Thoracic aorta (tissue), 2 donors: ENCODE results near the gene DROSHA. TPM values are rescaled to one million over a fixed set of nuclear protein-coding genes. Genes with fewer than 3 reads are reported as not detected.

Experiments used
- ATAC-seq: fragments of 150-250 bp; one replicate; pipeline ENCODE4 v1.8.0; 2017; ENCODE audit warnings: low read depth; ENCODE audit not compliant: insufficient number of reproducible peaks, low FRiP score
- DNase-seq: peaks from one replicate; pipeline ENCODE4 v3.0.0-alpha.2; 2020; ENCODE audit warnings: low spot score
- H3K27ac ChIP-seq, 2 donors: fragments of 200-600 bp; sonication (generic); 1 replicate in 1 of 2; 2 replicates in 1 of 2; pipeline ENCODE4 v1.5.1; 2016; ENCODE audit warnings: mild to moderate bottlenecking in 2 of 2, moderate library complexity in 2 of 2
- H3K27me3 ChIP-seq: fragments of 200-600 bp; sonication (generic); replicated peaks from 2 replicates; pipeline ENCODE4 v1.6.0; 2016; ENCODE audit warnings: mild to moderate bottlenecking; ENCODE audit not compliant: insufficient read depth
- H3K36me3 ChIP-seq: fragments of 200-600 bp; sonication (generic); one replicate; pipeline ENCODE4 v1.5.1; 2016
- H3K4me1 ChIP-seq, 2 donors: fragments of 200-600 bp; sonication (generic); 1 replicate in 1 of 2; 2 replicates in 1 of 2; pipeline versions ENCODE4 v1.5.1 to v1.6.0; 2016; ENCODE audit warnings: low read depth in 2 of 2, mild to moderate bottlenecking in 1 of 2; ENCODE audit not compliant: control insufficient read depth in 1 of 2
- H3K4me3 ChIP-seq: fragments of 200-600 bp; sonication (generic); 2 replicates; pipeline ENCODE4 v1.5.1; 2016; ENCODE audit warnings: mild to moderate bottlenecking
- H3K9me3 ChIP-seq: fragments of 200-600 bp; sonication (generic); 2 replicates; pipeline ENCODE4 v1.5.1; 2016
- CTCF ChIP-seq: fragments of 200-600 bp; sonication (generic); IDR thresholded peaks from one replicate; pipeline ENCODE4 v1.5.1; 2019; ENCODE audit warnings: antibody characterized with exemption
- total RNA-seq, 2 donors: library from RNA; depleted of rRNA; stranded (reverse); fragments of >200 nt; gene quantifications; one replicate each; pipeline versions ENCODE4 v1.1.0 to v1.2.3, GENCODE V29; 2016

Gene DROSHA
- total RNA-seq, 2 donors from 2014 or later, result 28.8 to 70.7 TPM

GRCh38 chr5:31385774-31386537 lies 145.9 kb downstream of the DROSHA start:
- no peak overlapping the region for H3K4me3 ChIP-seq
- H3K27ac ChIP-seq, result no peak overlapping the region
- H3K9me3 ChIP-seq, result peaks cover 8% of the 10 kb centered on the region
- no peak for TF ChIP-seq CTCF
- ATAC-seq (no peak), DNase-seq (no peak)
- H3K36me3 ChIP-seq, result no peaks in the 10 kb centered on the region
- H3K4me1 ChIP-seq, result no peaks in the 10 kb centered on the region
- no peaks in the 10 kb centered on the region for H3K27me3 ChIP-seq

GRCh38 chr5:31383734-31384133 lies 148.2 kb downstream of the DROSHA start:
- peaks cover 4% of the 10 kb centered on the region for H3K9me3 ChIP-seq
- DNase-seq (no peak), ATAC-seq (no peak)
- H3K4me1 ChIP-seq, result no peaks in the 10 kb centered on the region
- H3K36me3 ChIP-seq, result no peaks in the 10 kb centered on the region
- H3K4me3 ChIP-seq, result no peak overlapping the region
- TF ChIP-seq CTCF, result no peak
- no peaks in the 10 kb centered on the region for H3K27me3 ChIP-seq
- H3K27ac ChIP-seq, result no peak overlapping the region

GRCh38 chr5:31382051-31382878 lies 149.6 kb downstream of the DROSHA start:
- Histone ChIP-seq H3K27me3 (no peaks in the 10 kb centered on the region), H3K27ac (no peak overlapping the region), H3K4me3 (no peak overlapping the region), H3K36me3 (no peaks in the 10 kb centered on the region), H3K4me1 (no peaks in the 10 kb centered on the region), H3K9me3 (no peaks in the 10 kb centered on the region)
- no peak for ATAC-seq
- no peak for DNase-seq
- no peak for TF ChIP-seq CTCF

GRCh38 chr5:31381299-31381698 lies 150.6 kb downstream of the DROSHA start:
- Histone ChIP-seq H3K4me1 (no peaks in the 10 kb centered on the region), H3K27ac (no peak overlapping the region), H3K4me3 (no peak overlapping the region), H3K36me3 (no peaks in the 10 kb centered on the region), H3K27me3 (no peaks in the 10 kb centered on the region), H3K9me3 (no peaks in the 10 kb centered on the region)
- ATAC-seq, result no peak
- no peak for DNase-seq
- no peak for TF ChIP-seq CTCF

- no peaks in the 10 kb centered on the region for H3K9me3 ChIP-seq
- no peak for TF ChIP-seq CTCF
- DNase-seq (no peak), ATAC-seq (no peak)
- no peaks in the 10 kb centered on the region for H3K27me3 ChIP-seq
- no peak overlapping the region for H3K4me3 ChIP-seq
- no peaks in the 10 kb centered on the region for H3K36me3 ChIP-seq
- no peak overlapping the region for H3K27ac ChIP-seq
- H3K4me1 ChIP-seq, result no peaks in the 10 kb centered on the region
Observed at GRCh38 chr5:31380049-31380448, 151.8 kb downstream of the DROSHA start.
